Fibroblast of lung (primary cell): ENCODE measurements around the gene SLC6A13.

Experiments
- CTCF ChIP-seq, 2 donors: IDR thresholded peaks in 1 of 2; conservative IDR thresholded peaks in 1 of 2; 1 replicate in 1 of 2; 2 replicates in 1 of 2; pipeline ENCODE4 v1.5.1; 2011 to 2012; ENCODE audit warnings: low read length in 2 of 2, control low read depth in 1 of 2, inconsistent platforms in 1 of 2, low read depth in 1 of 2, mild to moderate bottlenecking in 1 of 2
- EZH2 ChIP-seq: IDR thresholded peaks from 2 replicates; pipeline ENCODE4 v1.5.1; 2012; ENCODE audit warnings: low read length, control low read depth, mild to moderate bottlenecking; ENCODE audit errors: missing control alignments

GRCh38 chr12:210277-211141 lies 52.1 kb downstream of the SLC6A13 start:
- TF ChIP-seq CTCF (conservative IDR thresholded peaks at IDR 0.05 in 1 of 2, IDR thresholded peaks at IDR 0.05 in 1 of 2; ENCODE audit: low read depth in 1 of 2, low read length in 2 of 2) (no peak), EZH2 (no peak)
